SHP77 (cell line): ENCODE data around the gene SLC13A1.
A peak's percentile ranks its signal among the peaks of the same experiment; 100 is the strongest.

ENCODE experiments used
- DNase-seq, 2 experiments: peaks; one replicate each; lab custom pipeline; 2025; lab: John Stamatoyannopoulos, UW

SLC13A1 gene

DNA sequence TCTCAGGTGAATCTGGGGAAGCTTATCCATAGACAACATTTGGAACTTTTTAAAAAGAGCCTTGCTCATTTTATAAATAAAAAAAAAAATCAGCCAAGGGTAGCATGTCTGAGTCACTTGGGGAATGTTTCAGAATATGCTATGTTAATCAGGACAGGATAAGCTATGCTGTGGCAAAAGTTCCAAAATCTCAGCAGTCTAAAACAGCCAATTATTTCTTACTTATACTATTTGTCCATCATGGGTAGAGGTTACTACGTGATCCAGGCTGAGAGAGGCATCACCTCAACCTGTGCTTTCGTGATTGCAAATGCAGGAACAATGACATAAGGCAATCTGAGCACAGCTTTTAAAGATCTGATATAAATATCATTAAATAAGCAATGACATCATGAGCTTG is 6.5 kb downstream of the SLC13A1 start:
- no peak for DNase-seq

GRCh38 chr7:123191132-123191531 is 8.6 kb downstream of the SLC13A1 start:
- peak; percentile 41 to 53 for DNase-seq

- no peak for DNase-seq
Observed at GRCh38 chr7:123190109-123190831, 9.5 kb downstream of the SLC13A1 start.

DNA sequence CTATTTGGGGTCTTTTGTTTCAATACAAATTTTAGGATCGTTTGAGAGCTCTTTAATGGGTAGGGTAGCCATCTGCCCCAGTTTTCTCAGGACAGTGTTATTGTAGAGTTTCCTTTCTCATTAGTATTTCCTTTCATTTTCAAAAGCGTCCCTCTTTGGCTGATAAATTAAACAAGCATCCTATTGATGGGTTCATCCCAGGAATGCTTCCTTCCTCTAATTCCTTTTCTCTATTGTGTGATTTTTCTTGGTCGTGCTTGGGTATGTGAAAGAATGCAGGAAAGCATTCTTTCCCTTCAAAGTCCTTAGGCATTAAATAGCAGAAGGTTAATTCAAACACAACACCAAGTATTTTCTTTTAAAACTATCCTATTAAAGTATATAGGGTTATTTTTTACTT is 14.0 kb downstream of the SLC13A1 start:
- DNase-seq = no peak

DNA sequence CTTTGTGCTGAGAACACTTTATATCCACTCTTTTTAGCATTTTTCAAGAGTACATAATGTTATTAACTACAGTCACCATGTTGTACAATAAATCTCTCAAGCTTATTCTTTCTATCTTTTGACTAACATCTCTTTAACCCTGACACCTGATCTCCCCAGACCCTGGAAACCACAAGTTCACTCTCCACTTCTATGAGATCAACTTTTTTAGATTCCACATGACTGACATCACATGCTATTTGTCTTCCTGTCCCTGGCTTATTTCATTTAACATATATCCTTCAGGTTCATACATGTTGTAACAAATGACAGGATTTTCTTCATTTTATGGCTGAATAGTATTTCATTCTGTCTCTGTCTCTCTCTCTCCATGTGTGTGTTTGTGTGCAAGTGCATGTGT is 15.5 kb downstream of the SLC13A1 start:
- no peak for DNase-seq

GRCh38 chr7:123183431-123183830 is 16.3 kb downstream of the SLC13A1 start:
- DNase-seq = no peak

- DNase-seq = no peak
Observed at GRCh38 chr7:123177442-123177841, 22.3 kb downstream of the SLC13A1 start.

- DNase-seq = no peak
Observed at GRCh38 chr7:123170333-123171246, 29.2 kb downstream of the SLC13A1 start.

DNA sequence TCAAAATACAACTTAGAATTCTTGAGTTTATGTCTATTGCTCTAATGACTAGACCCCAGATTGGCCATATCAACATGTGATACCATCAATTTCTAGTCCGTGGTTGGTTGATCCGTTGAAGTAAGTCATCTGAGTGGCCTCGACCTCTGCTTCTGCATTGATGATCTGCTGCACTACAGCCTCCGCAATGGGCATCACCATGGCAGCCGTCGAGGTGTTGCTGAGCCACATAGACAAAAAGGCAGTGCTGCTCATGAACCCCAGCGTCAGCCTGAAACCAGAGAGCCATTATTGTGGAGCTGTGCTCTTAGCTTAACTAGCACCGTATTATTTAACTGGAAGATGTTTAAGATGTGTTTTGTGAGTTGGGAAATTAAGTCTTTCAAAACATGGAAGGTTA is 30.7 kb downstream of the SLC13A1 start:
- no peak for DNase-seq

GRCh38 chr7:123157606-123158005 is 42.2 kb downstream of the SLC13A1 start:
- no peak for DNase-seq

DNA sequence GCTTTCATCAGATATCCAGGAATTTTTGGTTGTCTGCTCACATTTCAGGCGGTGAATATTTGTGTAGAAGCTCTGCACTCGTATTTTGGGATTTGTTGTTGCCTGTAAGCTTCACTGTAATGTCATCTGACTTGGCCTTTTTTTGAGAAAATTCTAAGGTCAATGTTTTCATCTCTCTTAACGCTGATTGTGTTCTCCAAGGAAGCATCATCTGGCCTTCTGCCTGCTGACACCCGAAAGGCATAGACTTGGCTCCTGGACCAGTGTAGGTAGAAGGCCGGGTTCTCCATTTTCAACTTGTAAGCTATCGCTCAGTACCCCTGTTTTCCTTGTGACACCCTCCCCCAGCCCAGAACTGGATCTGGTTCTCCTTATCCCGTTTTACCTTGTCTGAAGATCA is 44.2 kb downstream of the SLC13A1 start:
- no peak for DNase-seq

- DNase-seq = peak; percentile 72 to 73
Observed at GRCh38 chr7:123154231-123154860, 45.4 kb downstream of the SLC13A1 start.

GRCh38 chr7:123151443-123151842 is 48.3 kb downstream of the SLC13A1 start:
- DNase-seq = no peak

- no peak for DNase-seq
Observed at GRCh38 chr7:123148813-123149212, 51.0 kb downstream of the SLC13A1 start.

DNA sequence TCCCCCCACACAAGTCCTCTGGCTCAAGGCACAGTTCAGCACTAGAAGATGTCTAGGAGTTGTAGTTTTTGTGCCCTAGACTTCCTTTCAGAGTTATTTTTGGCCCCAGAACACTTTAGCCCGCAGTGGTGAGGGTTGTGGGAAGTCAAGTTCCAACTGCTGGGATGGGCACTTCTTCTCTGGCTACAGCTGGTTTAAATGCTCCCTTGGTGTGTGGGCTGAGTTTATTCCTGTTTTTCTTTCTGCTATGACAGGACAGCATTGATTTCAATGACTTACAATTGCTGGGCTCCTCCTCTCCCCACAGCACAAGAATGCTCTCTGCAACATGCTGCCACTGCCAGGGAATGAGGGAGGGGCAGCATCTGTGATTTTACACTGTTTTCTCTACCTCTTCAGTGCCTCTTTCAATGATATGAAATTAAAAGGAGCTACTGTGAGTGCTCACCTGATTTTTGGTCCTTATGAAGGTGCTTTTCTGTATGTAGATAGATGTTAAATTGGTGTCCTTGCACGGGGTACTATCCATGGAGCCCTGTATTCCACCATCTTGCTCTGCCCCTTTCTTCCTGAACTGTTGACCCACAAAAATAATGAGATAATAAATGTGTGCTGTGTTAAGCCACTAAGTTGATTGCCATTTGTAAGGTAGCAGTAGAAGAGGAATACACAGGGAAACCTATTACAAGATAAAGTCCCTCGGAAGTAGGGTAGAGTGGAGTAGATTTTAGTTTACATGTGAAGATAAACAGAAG is 56.3 kb downstream of the SLC13A1 start:
- no peak for DNase-seq

GRCh38 chr7:123140561-123140960 is 59.2 kb downstream of the SLC13A1 start:
- no peak for DNase-seq

GRCh38 chr7:123135960-123136359 is 63.8 kb downstream of the SLC13A1 start:
- no peak for DNase-seq

DNA sequence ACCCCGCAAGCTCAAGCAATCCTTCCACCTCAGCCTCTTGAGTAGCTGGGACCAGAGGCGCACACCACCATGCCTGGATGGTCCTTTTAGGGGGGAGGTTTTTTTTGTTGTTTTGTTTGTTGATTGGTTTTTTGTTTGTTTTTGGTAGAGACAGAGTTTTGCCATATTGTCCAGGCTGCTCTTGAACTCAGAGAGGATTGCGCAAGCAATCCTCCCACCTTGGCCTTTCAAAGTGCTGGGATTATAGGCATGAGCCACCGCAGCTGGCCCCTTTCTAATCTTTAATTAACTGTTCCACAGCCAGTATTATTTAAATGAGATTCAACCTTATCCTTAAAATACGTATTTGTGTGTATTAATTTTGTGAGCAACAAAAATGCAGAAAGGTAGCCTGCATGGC is 65.8 kb downstream of the SLC13A1 start:
- no peak for DNase-seq

- DNase-seq = no peak
Observed at GRCh38 chr7:123131961-123132360, 67.8 kb downstream of the SLC13A1 start.

DNA sequence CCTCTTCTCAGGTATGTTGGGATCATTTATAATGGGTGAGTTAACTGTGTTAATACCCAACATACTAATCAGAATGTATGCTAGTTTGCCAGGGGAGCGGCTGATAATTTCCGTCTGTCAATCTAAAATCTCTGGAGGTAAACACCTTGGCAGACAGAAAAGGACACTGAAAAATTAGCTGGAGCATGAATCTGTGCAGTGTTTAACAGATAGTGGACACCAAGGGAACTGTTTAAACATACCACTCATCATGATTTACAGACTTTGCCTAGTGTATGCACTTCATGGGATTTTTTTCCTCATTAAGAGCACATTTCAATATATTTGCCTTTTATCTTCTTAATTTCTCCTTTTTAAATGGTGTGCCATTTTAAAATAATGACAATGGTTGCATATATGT is 68.2 kb downstream of the SLC13A1 start:
- no peak for DNase-seq

- no peak for DNase-seq
Observed at GRCh38 chr7:123131140-123131539, 68.6 kb downstream of the SLC13A1 start.

GRCh38 chr7:123126691-123127090 is 73.1 kb downstream of the SLC13A1 start:
- DNase-seq = no peak
